C4-2B (cell line): ENCODE results near the gene ETFBKMT.
"Not testable (repeated sequence)": the region's sequence is repeated elsewhere in the genome, so short reads cannot be mapped to it uniquely, and the experiment has no call there.

ENCODE experiments used
- ZFX ChIP-seq: fragments of 450-650 bp; IDR thresholded peaks from 2 replicates; pipeline ENCODE4 v1.6.1; 2017
- TF ChIP-seq, protein P1 (sequence below): fragments of 450-650 bp; conservative IDR thresholded peaks from 2 replicates; pipeline ENCODE4 v1.5.1; 2017; ENCODE audit warnings: mild to moderate bottlenecking

DNA sequence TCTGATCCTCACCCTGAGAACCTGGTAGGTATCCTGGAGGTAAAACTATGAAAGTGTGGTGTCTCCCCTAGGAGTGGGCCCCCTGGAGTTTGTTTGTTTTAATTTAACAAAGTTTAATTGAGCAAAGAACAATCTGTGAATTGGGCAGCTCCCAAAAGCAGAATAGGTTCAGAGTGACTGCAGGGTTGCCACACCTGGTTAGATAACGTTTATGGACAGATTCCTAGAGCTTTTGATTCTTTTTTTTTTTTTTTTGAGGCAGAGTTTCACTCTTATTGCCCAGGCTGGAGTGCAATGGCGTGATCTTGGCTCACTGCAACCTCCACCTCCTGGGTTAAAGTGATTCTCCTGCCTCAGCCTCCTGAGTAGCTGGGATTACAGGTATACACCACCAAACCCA, 10.1 kb downstream of the ETFBKMT start:
- TF ChIP-seq, protein P1, sequence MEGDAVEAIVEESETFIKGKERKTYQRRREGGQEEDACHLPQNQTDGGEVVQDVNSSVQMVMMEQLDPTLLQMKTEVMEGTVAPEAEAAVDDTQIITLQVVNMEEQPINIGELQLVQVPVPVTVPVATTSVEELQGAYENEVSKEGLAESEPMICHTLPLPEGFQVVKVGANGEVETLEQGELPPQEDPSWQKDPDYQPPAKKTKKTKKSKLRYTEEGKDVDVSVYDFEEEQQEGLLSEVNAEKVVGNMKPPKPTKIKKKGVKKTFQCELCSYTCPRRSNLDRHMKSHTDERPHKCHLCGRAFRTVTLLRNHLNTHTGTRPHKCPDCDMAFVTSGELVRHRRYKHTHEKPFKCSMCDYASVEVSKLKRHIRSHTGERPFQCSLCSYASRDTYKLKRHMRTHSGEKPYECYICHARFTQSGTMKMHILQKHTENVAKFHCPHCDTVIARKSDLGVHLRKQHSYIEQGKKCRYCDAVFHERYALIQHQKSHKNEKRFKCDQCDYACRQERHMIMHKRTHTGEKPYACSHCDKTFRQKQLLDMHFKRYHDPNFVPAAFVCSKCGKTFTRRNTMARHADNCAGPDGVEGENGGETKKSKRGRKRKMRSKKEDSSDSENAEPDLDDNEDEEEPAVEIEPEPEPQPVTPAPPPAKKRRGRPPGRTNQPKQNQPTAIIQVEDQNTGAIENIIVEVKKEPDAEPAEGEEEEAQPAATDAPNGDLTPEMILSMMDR: not testable (repeated sequence)
- not testable (repeated sequence) for TF ChIP-seq ZFX
